HEK293 (cell line): ENCODE data around the gene ADK.

Source experiments
- EGR2 ChIP-seq: fragments of 450-650 bp; formaldehyde crosslinking; IDR thresholded peaks from 2 replicates; pipeline ENCODE4 v1.5.1; 2016; ENCODE audit warnings: low read depth, missing biosample characterization, missing genetic modification characterization
- KLF16 ChIP-seq: fragments of 450-650 bp; formaldehyde crosslinking; IDR thresholded peaks from 2 replicates; pipeline ENCODE4 v1.5.1; 2017; ENCODE audit warnings: missing biosample characterization, missing genetic modification characterization
- MYNN ChIP-seq: fragments of 450-650 bp; formaldehyde crosslinking; IDR thresholded peaks from 2 replicates; pipeline ENCODE4 v1.5.1; 2016; ENCODE audit warnings: missing biosample characterization, missing genetic modification characterization, borderline replicate concordance
- PRDM4 ChIP-seq: fragments of 450-650 bp; formaldehyde crosslinking; IDR thresholded peaks from 2 replicates; pipeline ENCODE4 v1.5.1; 2017; ENCODE audit warnings: missing biosample characterization, missing genetic modification characterization
- SP2 ChIP-seq: fragments of 450-650 bp; formaldehyde crosslinking; IDR thresholded peaks from 2 replicates; pipeline ENCODE4 v1.5.1; 2016; ENCODE audit warnings: missing biosample characterization, missing genetic modification characterization
- ZBTB49 ChIP-seq: fragments of 450-650 bp; formaldehyde crosslinking; IDR thresholded peaks from 2 replicates; pipeline ENCODE4 v1.5.1; 2016; ENCODE audit warnings: missing biosample characterization, missing genetic modification characterization, low read depth
- ZNF148 ChIP-seq: fragments of 450-650 bp; formaldehyde crosslinking; IDR thresholded peaks from 2 replicates; pipeline ENCODE4 v1.5.0; 2017; ENCODE audit warnings: missing biosample characterization, missing genetic modification characterization, borderline replicate concordance
- ZNF248 ChIP-seq: fragments of 450-650 bp; formaldehyde crosslinking; IDR thresholded peaks from 2 replicates; pipeline ENCODE4 v1.5.1; 2017; ENCODE audit warnings: missing biosample characterization, missing genetic modification characterization
- ZNF311 ChIP-seq: fragments of 450-650 bp; formaldehyde crosslinking; IDR thresholded peaks from 2 replicates; pipeline ENCODE4 v1.5.1; 2017; ENCODE audit warnings: missing biosample characterization, missing genetic modification characterization, borderline replicate concordance
- ZNF830 ChIP-seq: fragments of 450-650 bp; IDR thresholded peaks from 2 replicates; pipeline ENCODE4 v1.5.0; 2018; ENCODE audit warnings: missing biosample characterization, missing genetic modification characterization, low read depth, mild to moderate bottlenecking, moderate library complexity
- TF ChIP-seq, protein P1 (sequence below): fragments of 450-650 bp; formaldehyde crosslinking; IDR thresholded peaks from 2 replicates; pipeline ENCODE4 v1.5.1; 2016; ENCODE audit warnings: missing biosample characterization, missing genetic modification characterization

DNA sequence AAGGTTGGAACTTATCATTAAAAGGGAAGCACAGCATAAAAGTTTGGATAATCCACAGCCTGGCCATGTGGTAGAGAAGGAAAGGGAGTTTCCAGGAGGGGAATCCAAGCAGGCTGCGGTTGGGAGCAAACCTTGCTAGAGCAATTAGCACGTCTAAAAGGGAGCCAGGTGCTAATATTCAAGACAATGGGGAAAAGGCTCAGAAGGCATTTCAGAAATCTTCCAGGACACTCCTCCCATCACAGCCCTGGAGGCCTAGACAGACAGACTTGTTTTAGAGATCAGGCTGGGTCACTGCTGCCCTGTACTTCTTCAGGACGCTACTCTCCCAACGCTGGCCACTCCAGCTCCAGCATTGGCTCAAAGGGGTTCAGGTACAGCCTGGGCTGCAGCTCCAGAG is 579.2 kb downstream of the ADK start:
- TF ChIP-seq PRDM4 (no peak), ZNF148 (no peak), ZNF311 (no peak), ZNF248 (no peak), EGR2 (no peak), SP2 (no peak), KLF16 (tag by site-specific recombination) (no peak), ZBTB49 (tag by site-specific recombination) (no peak), MYNN (tag by site-specific recombination) (no peak), ZNF830 (no peak)
- TF ChIP-seq, protein P1, sequence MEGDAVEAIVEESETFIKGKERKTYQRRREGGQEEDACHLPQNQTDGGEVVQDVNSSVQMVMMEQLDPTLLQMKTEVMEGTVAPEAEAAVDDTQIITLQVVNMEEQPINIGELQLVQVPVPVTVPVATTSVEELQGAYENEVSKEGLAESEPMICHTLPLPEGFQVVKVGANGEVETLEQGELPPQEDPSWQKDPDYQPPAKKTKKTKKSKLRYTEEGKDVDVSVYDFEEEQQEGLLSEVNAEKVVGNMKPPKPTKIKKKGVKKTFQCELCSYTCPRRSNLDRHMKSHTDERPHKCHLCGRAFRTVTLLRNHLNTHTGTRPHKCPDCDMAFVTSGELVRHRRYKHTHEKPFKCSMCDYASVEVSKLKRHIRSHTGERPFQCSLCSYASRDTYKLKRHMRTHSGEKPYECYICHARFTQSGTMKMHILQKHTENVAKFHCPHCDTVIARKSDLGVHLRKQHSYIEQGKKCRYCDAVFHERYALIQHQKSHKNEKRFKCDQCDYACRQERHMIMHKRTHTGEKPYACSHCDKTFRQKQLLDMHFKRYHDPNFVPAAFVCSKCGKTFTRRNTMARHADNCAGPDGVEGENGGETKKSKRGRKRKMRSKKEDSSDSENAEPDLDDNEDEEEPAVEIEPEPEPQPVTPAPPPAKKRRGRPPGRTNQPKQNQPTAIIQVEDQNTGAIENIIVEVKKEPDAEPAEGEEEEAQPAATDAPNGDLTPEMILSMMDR (tag by site-specific recombination): no peak
